NCI-H2081 (cell line): ENCODE data around the gene CACNA1D.
A peak's percentile ranks its signal among the peaks of the same experiment; 100 is the strongest.

Experiments used
- DNase-seq, 2 experiments: peaks; one replicate each; lab custom pipeline; 2025; lab: John Stamatoyannopoulos, UW

CACNA1D gene

DNA sequence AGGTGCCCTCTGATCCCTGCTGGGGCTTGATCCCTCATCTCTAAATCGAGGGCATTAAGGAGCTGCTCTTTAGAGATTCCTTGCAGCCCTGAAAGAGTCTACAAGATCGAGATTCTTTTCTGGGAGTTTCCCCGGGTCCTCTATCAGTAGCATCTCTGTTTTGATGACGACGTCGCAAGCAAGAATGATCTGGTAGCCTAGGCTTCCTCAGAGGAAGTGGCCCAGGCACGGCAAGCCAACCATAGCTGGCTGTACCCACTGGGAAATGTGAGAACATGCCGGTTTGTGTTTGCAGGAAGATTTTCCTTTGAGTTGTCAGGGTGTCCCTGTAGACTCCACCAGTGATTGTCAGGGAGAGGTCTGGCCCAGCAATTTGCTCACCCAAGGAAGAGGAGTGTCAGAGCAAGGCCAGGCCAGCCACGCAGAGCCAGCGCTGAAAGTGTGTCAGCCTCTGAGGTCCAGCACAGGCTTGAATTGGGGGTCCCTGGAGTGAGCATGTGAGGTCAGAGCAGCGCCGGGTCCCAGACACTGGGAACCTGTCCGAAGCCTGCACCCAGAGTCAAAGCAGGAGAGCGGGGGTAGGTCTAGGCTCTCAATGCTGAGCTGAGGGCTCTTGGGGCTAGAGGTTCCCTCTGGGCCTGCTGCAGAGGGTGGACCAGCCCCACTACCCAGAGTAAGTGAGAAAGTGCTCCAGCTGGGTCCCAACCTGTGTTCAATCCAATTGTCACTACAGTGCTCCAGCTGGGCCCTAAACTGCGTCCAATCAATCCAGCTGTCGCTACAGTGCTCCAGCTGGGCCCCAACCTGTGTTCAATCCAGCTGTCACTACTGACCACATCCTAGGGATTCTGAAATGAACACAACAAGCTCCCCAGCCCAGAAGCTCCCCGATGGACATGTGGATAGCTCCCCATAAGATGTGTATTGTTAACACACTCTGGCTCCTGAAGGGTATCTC is 256.1 kb downstream of the CACNA1D start:
- DNase-seq, result no peak

GRCh38 chr3:53753518-53754183 is 259.2 kb downstream of the CACNA1D start:
- DNase-seq, result peak in 1 of 2 experiments; percentile 5

DNA sequence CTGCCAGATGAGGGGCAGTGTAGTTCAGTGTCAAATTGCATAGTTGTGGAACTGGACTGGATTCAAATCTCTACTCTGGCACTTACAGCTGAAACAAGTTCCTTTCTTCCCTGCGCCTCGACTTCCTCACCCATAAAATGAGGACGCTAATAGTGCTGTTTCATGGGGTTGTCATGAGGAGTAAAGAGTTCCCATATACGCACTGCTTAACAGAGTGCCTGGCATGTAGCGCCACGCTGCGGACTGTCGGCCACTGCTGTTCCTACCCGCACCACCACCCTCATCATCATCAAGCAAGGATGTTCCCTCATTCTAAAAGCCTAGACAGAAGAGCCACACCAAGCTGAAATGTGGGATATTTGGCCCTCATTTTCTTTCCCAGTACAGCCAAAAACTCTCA is 259.9 kb downstream of the CACNA1D start:
- DNase-seq, result no peak

DNA sequence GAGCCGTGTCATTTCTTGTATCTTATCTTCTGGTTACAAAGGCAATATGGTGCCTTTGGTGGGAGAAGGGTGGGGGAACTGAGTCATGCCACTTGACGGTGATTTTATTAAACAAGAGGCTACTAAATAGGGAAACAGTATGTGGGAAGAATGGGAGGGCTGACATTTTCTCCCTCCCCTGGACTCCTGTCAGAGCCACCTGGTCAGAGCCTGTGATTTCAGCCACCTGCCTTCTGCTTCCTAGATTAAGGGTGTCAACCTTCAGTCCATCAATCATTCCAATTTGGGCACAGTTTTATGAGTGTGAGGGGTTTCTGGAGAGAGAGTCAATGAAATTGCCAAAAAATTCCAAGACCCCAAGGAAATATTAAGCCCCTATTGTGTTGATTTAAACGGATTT is 264.4 kb downstream of the CACNA1D start:
- no peak for DNase-seq

DNA sequence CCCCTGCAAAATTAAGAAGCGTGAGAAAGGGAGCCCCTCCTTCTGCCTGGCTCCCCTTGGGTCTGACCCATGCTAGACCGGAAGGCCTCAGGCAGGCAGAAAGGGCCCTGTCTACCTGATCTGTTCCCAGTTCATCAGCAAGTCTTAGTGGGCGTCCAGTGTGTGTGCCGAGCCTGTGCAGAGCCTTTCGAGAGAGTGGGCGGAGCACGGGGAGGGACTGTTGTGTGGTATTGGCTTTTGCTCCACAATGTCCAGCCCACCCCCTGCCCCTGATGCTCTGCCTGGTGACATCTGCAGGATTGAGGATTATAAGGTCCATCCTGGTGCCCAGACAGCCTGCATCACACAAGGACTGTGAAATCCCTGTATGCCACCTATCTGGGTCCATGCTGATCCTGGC is 268.9 kb downstream of the CACNA1D start:
- DNase-seq, result no peak

DNA sequence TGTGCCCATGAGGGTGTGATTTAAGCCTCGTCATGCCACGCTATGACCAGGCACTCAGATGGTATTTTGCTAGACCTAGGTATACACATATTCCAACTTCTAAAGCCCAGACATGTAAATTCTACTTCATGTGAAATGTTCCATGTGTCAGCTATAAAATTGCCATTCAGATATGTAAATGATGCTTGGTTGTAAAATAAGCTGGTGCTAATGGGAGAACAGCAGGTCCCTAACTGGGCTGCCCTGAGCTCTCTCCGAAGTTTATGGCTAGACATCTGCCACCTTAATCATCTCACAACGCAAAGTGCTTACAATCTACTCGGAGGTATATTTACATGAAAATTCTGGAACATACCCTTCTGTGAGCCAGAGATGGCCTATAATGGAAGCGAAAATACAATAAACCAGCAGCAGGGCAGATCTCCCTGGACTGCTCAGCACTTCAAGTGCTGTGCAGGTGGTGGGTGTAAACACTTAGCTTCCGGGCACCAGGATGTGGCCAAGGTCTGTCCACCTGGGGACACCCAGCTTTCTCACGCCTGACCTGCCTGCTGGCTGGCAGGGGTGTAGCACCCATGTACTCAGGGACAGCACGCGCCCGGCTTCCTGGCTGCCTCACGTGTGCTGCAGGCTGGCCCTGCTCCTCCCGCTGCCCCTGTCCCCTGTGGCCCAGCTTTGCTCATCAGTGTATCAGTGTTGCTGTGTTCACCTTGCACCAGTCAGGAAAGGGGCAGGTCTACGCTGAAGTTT is 269.8 kb downstream of the CACNA1D start:
- DNase-seq, result peak in 1 of 2 experiments; percentile 51

DNA sequence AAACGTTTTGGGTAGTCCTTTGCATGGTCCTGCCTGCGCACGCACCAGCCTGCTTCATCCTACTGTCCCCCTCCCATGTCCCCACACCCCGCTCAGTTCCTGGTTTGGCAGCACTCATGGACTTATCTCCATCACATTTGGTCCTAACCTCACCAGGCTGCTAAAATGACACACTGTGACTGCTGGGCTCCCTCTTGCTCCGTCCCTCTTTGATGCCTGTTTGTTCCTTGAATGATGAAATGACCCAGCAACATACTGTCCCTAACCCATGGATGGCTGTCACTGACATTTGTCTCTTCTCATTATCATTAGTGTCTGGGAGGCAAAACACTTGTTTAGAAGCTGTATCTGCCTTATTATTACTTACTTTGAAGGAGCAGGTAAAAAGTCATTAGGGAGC is 271.3 kb downstream of the CACNA1D start:
- no peak for DNase-seq

DNA sequence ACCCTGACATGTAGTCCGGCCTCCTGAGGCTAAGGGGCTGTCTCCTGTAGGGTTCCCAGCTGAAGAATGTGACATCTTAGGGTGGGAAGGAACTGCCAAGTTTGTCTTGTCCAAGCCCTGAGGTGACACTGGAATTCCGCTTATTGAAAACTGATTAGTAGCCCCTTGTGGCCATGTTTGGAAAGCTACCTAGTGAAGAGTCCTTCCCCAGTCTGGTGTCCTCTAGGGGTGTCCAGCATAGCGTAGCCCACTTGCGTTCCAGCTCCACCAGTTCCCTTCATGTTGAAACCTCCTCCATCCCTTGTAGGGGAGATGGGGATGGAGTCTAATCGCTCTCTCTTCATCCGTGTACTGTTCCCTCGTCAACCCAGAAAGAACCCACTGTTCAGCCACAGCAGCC is 272.3 kb downstream of the CACNA1D start:
- no peak for DNase-seq

- DNase-seq, result no peak
Measured at GRCh38 chr3:53768478-53769459, 274.4 kb downstream of the CACNA1D start.

GRCh38 chr3:53772562-53772961 is 278.2 kb downstream of the CACNA1D start:
- no peak for DNase-seq

- no peak for DNase-seq
Measured at GRCh38 chr3:53773021-53773436, 278.6 kb downstream of the CACNA1D start.

- DNase-seq, result no peak
Measured at GRCh38 chr3:53773611-53774368, 279.4 kb downstream of the CACNA1D start.

DNA sequence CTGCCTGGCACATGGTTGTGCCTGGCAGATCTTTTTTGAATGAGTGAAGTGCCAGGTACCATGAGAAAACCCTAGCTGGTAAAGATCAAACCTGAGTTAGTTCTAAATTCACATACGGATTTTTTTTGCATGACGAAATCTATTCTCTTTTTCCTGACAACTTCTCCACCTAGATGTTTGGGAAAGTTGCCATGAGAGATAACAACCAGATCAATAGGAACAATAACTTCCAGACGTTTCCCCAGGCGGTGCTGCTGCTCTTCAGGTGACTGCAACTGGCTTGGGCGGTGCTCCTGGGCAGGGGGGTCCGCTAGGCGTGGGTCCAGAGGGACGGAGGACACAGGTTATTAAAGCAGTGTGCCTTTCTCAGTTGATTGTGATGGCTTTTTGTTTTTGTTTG is 280.0 kb downstream of the CACNA1D start:
- DNase-seq, result no peak

- DNase-seq, result no peak
Measured at GRCh38 chr3:53775018-53775417, 280.6 kb downstream of the CACNA1D start.

DNA sequence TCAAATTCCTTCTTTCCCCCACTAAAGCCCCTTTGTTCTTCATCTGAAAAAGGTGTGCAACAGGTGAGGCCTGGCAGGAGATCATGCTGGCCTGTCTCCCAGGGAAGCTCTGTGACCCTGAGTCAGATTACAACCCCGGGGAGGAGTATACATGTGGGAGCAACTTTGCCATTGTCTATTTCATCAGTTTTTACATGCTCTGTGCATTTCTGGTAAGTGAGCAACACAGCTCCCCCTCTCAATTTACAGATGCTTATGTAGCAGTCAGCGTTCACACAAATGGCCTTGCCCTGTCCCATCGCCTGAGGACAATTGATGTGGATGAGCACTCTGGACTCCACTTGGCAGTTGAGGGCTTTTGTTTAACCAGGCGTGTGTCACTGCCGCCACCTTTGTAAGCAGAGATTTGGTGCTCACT is 281.4 kb downstream of the CACNA1D start:
- no peak for DNase-seq

- no peak for DNase-seq
Measured at GRCh38 chr3:53776494-53777101, 282.2 kb downstream of the CACNA1D start.

- no peak for DNase-seq
Measured at GRCh38 chr3:53777468-53777867, 283.1 kb downstream of the CACNA1D start.

GRCh38 chr3:53778153-53778552 is 283.7 kb downstream of the CACNA1D start:
- no peak for DNase-seq

GRCh38 chr3:53780171-53780570 is 285.8 kb downstream of the CACNA1D start:
- no peak for DNase-seq

DNA sequence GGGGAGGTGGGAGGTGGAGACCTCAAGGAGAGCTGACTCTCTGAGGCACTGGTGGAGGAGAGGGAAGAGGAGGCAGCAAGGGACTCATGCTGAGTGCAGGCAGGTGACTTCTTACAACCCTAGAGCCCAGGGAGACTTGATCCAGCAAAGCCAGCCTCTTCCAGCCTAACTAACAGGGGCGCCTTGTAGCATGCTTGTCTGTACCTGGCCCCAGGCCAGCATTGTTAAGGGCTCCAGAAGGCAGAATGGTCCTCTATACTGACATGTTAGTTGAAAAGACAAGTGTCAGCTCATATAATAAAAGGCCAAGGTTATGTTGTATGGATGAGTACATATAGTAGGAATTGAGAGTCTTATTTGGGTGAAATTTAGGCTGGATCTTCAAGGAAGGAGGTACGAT is 286.4 kb downstream of the CACNA1D start:
- DNase-seq, result no peak
